Brain pericyte (primary cell): ENCODE measurements around the gene CNBD2.
"Not testable (repeated sequence)": the region's sequence is repeated elsewhere in the genome, so short reads cannot be mapped to it uniquely, and the experiment has no call there.

Experiments
- DNase-seq: peaks from one replicate; pipeline ENCODE4 v3.0.0-alpha.2; 2012; ENCODE audit warnings: low read depth, low spot score

The CNBD2 gene

GRCh38 chr20:36026131-36026530 lies 57.7 kb downstream of the CNBD2 start:
- DNase-seq = not testable (repeated sequence)

- DNase-seq = no peak
These were observed 59.9 kb downstream of the CNBD2 start for GRCh38 chr20:36028106-36028808.

GRCh38 chr20:36030149-36030548 lies 61.8 kb downstream of the CNBD2 start:
- DNase-seq = no peak

GRCh38 chr20:36031806-36032205 lies 63.4 kb downstream of the CNBD2 start:
- DNase-seq = no peak

GRCh38 chr20:36034875-36035274 lies 66.5 kb downstream of the CNBD2 start:
- no peak for DNase-seq

- no peak for DNase-seq
These were observed 67.4 kb downstream of the CNBD2 start for GRCh38 chr20:36035745-36036144.

GRCh38 chr20:36036688-36037087 lies 68.3 kb downstream of the CNBD2 start:
- DNase-seq = no peak

GRCh38 chr20:36040571-36040970 lies 72.2 kb downstream of the CNBD2 start:
- DNase-seq = no peak

- DNase-seq = no peak
These were observed 75.1 kb downstream of the CNBD2 start for GRCh38 chr20:36043441-36043840.

GRCh38 chr20:36043892-36044515 lies 75.6 kb downstream of the CNBD2 start:
- DNase-seq = no peak

- DNase-seq = no peak
These were observed 77.0 kb downstream of the CNBD2 start for GRCh38 chr20:36045373-36045714.

GRCh38 chr20:36046073-36046798 lies 77.8 kb downstream of the CNBD2 start:
- DNase-seq = not testable (repeated sequence)

- DNase-seq = not testable (repeated sequence)
These were observed 81.0 kb downstream of the CNBD2 start for GRCh38 chr20:36049408-36049807.

- peak; percentile 33 for DNase-seq
These were observed 82.3 kb downstream of the CNBD2 start for GRCh38 chr20:36050436-36051317.

- DNase-seq = no peak
These were observed 83.1 kb downstream of the CNBD2 start for GRCh38 chr20:36051318-36052116.

GRCh38 chr20:36052117-36052513 lies 83.7 kb downstream of the CNBD2 start:
- no peak for DNase-seq

- DNase-seq = not testable (repeated sequence)
These were observed 85.6 kb downstream of the CNBD2 start for GRCh38 chr20:36053863-36054518.

- DNase-seq = no peak
These were observed 86.8 kb downstream of the CNBD2 start for GRCh38 chr20:36055145-36055544.

- DNase-seq = no peak
These were observed 92.3 kb downstream of the CNBD2 start for GRCh38 chr20:36060676-36061075.

- DNase-seq = no peak
These were observed 93.4 kb downstream of the CNBD2 start for GRCh38 chr20:36061754-36062153.
